ENCODE data around the gene CLCN7. TPM values are rescaled to one million over a fixed set of nuclear protein-coding genes. Genes with fewer than 3 reads are reported as not detected.

The CLCN7 gene
- total RNA-seq, 1 experiment from 2014 or later, result 64.0 TPM

- intact Hi-C loops (cut with micrococcal nuclease), result no loop called here
- ChIA-PET RAD21 (ENCODE audit: low non-redundant PET in 1 of 2, low total read pairs in 2 of 2, uncharacterized antibody in 2 of 2, unreplicated experiment in 2 of 2) (no interaction called here), CTCF (no interaction called here), POLR2A (no interaction called here)
- no peak for TF ChIP-seq SP1 (IDR thresholded peaks at IDR 0.05; ENCODE audit: low read depth)
- no peak for TF ChIP-seq SRF (IDR thresholded peaks at IDR 0.05; ENCODE audit: low read depth)
- TF ChIP-seq ZNF274 (IDR thresholded peaks at IDR 0.05; ENCODE audit: low read depth, low read length), result no peak
- TF ChIP-seq EZH2phosphoT487 (IDR thresholded peaks at IDR 0.05; ENCODE audit: borderline replicate concordance), result no peak
- no peak for TF ChIP-seq POLR2A (IDR thresholded peaks at IDR 0.05; ENCODE audit: borderline replicate concordance, extremely low read depth, insufficient read depth, insufficient read length)
- no peak for TF ChIP-seq SIN3A (IDR thresholded peaks at IDR 0.05; ENCODE audit: low read depth)
- TF ChIP-seq, protein P1, sequence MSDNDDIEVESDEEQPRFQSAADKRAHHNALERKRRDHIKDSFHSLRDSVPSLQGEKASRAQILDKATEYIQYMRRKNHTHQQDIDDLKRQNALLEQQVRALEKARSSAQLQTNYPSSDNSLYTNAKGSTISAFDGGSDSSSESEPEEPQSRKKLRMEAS (IDR thresholded peaks at IDR 0.05), result no peak
- no peak for TF ChIP-seq FOSL1 (IDR thresholded peaks at IDR 0.05; ENCODE audit: low read depth)
- TF ChIP-seq POLR2AphosphoS5 (IDR thresholded peaks at IDR 0.05; ENCODE audit: low read depth, low read length), result no peak
- TF ChIP-seq YY1 (IDR thresholded peaks at IDR 0.05; ENCODE audit: extremely low read depth, insufficient replicate concordance, low read depth, low read length), result no peak
- TF ChIP-seq REST (IDR thresholded peaks at IDR 0.05; ENCODE audit: low read depth), result no peak
- TF ChIP-seq JUND (IDR thresholded peaks at IDR 0.05), result no peak
- TF ChIP-seq CEBPB (IDR thresholded peaks at IDR 0.05; ENCODE audit: low read depth), result no peak
- no peak for TF ChIP-seq ELF1 (IDR thresholded peaks at IDR 0.05; ENCODE audit: borderline replicate concordance, low read depth)
- TF ChIP-seq RAD21 (IDR thresholded peaks at IDR 0.05; ENCODE audit: low read depth), result no peak
- TF ChIP-seq EGR1 (IDR thresholded peaks at IDR 0.05; ENCODE audit: low read depth), result no peak
- H3K4me3 ChIP-seq (replicated peaks in 1 of 2; ENCODE audit: low read depth in 1 of 2, low read length in 2 of 2), result no peak overlapping the region
- H2AFZ ChIP-seq (ENCODE audit: low read depth, low read length, poor library complexity, severe bottlenecking), result no peak overlapping the region
- H3K9me3 ChIP-seq (ENCODE audit: control insufficient read depth in 1 of 2, insufficient read depth in 1 of 2, low read depth in 1 of 2, low read length in 2 of 2), result no peaks in the 10 kb centered on the region
- H3K79me2 ChIP-seq (ENCODE audit: insufficient read depth, low read length), result no peaks in the 10 kb centered on the region
- no TSS peak for BruUV-seq (replicated peaks)
- H4K20me1 ChIP-seq (ENCODE audit: insufficient read depth), result no peaks in the 10 kb centered on the region
- DNase-seq (ENCODE audit: low read depth, low spot score) (no peak), ATAC-seq (no peak)
- no peaks in the 10 kb centered on the region for H3K4me1 ChIP-seq (ENCODE audit: control insufficient read depth in 1 of 2, insufficient read depth in 2 of 2, low read length in 2 of 2)
- no peak overlapping the region for H3K4me2 ChIP-seq (ENCODE audit: low read length)
- H3K9ac ChIP-seq (ENCODE audit: low read length), result no peak overlapping the region
- H3K27me3 ChIP-seq (ENCODE audit: insufficient read depth, low read length), result no peaks in the 10 kb centered on the region
- no peak overlapping the region for H3K27ac ChIP-seq (ENCODE audit: low read depth, low read length)
- no peaks in the 10 kb centered on the region for H3K9me2 ChIP-seq (ENCODE audit: insufficient read depth)
- peaks cover 0 to 3% of the 10 kb centered on the region in 2 experiments; a peak in 1 of 4 replicates for H3K36me3 ChIP-seq (ENCODE audit: control insufficient read depth in 1 of 2, insufficient read depth in 2 of 2, low read length in 2 of 2)
Measured at GRCh38 chr16:1508494-1509187, 33.8 kb upstream of the CLCN7 start.
